Choroid plexus epithelial cell (primary cell): ENCODE data around the gene TOMM40L.

ENCODE experiments used
- DNase-seq: peaks from one replicate; pipeline ENCODE4 v3.0.0-alpha.2; 2010; ENCODE audit warnings: low read depth
- H3K4me3 ChIP-seq: 2 replicates; pipeline ENCODE4 v1.5.1; 2011; ENCODE audit warnings: low read depth, mild to moderate bottlenecking, control low read depth, low read length, moderate library complexity
- CTCF ChIP-seq: conservative IDR thresholded peaks from 2 replicates; pipeline ENCODE4 v1.5.1; 2011; ENCODE audit warnings: low read depth, mild to moderate bottlenecking, control low read depth, inconsistent platforms, low read length, moderate library complexity

TOMM40L gene

GRCh38 chr1:161225534-161226319 lies at the start of gene TOMM40L:
TOMM40L (plus strand) TSS chr1:161226060; CDS start chr1:161226490, 430 bp downstream.
- peak; percentile 100 for DNase-seq
- H3K4me3 ChIP-seq = peak within 1 kb of the TSS; percentile 94
- TF ChIP-seq CTCF = peak; percentile 82

- DNase-seq = no peak
- TF ChIP-seq CTCF = no peak
- H3K4me3 ChIP-seq = peak overlapping the region; percentile 98
These were observed 49.3 kb upstream of the TOMM40L start for GRCh38 chr1:161176468-161177111.

GRCh38 chr1:161177112-161177935 lies 48.5 kb upstream of the TOMM40L start, which contains the start of gene B4GALT3:
B4GALT3 (minus strand) TSS chr1:161177507; CDS start chr1:161176060, 1,447 bp downstream.
- peak within 1 kb of the TSS; percentile 98 for H3K4me3 ChIP-seq
- TF ChIP-seq CTCF = no peak
- DNase-seq = peak; percentile 86

- peak overlapping the region; percentile 98 for H3K4me3 ChIP-seq
- DNase-seq = no peak
- no peak for TF ChIP-seq CTCF
These were observed 48.0 kb upstream of the TOMM40L start for GRCh38 chr1:161177936-161178244.

- DNase-seq = no peak
- H3K4me3 ChIP-seq = no peak overlapping the region
- no peak for TF ChIP-seq CTCF
These were observed 46.2 kb upstream of the TOMM40L start for GRCh38 chr1:161179698-161180097.

- H3K4me3 ChIP-seq = no peak overlapping the region
- TF ChIP-seq CTCF = peak; percentile 56
- peak; percentile 54 for DNase-seq
These were observed 45.2 kb upstream of the TOMM40L start for GRCh38 chr1:161180639-161181038.
